HCT116 (cell line): ENCODE measurements around the gene CUX1. TPM values are rescaled to one million over a fixed set of nuclear protein-coding genes. Genes with fewer than 3 reads are reported as not detected.
A peak's percentile ranks its signal among the peaks of the same experiment; 100 is the strongest.

ENCODE experiments used
- ATAC-seq: fragments of 200-7000 bp; cut with Tn5 transposase; 2 replicates; pipeline ENCODE4 v1.9.1; 2020; ENCODE audit warnings: mild to moderate bottlenecking, moderate library complexity
- BruUV-seq: library from RNA; stranded (reverse); fragments of 400-500 nt; replicated peaks from 2 replicates; lab custom pipeline; 2021; lab: Mats Ljungman, UMichigan
- CTCF ChIA-PET: fragments of 300-600 bp; sonication (Branson Sonifier 250); formaldehyde crosslinking; loops from one replicate; lab custom pipeline; 2021; ENCODE audit warnings: antibody characterized with exemption; lab: Charles Lee
- POLR2A ChIA-PET: fragments of 300-600, 350-600 bp; sonication (Branson Sonifier 250); formaldehyde crosslinking; loops from one replicate; lab custom pipeline; 2021; ENCODE audit warnings: antibody characterized with exemption; lab: Charles Lee
- RAD21 ChIA-PET, 2 experiments: fragments of 300-600 bp; sonication (Branson Sonifier 250); formaldehyde crosslinking; loops; one replicate each; lab custom pipeline; 2023; ENCODE audit warnings: low total read pairs in 2 of 2; ENCODE audit not compliant: uncharacterized antibody in 2 of 2, unreplicated experiment in 2 of 2, low non-redundant PET in 1 of 2; lab: Charles Lee
- DNase-seq: peaks from one replicate; pipeline ENCODE4 v3.0.0-alpha.2; 2010; ENCODE audit warnings: low read depth, low spot score
- H2AFZ ChIP-seq: fragments of 200-600 bp; shearing (Covaris generic), sonication (generic); 2 replicates; pipeline ENCODE4 v1.6.1; 2017; ENCODE audit warnings: low read depth, mixed run types, mixed read lengths, antibody characterized with exemption, low read length; ENCODE audit not compliant: poor library complexity, severe bottlenecking
- H3K27ac ChIP-seq: 2 replicates; pipeline ENCODE4 v1.5.1; 2012; ENCODE audit warnings: low read depth, low read length
- H3K27me3 ChIP-seq: fragments of 200-600 bp; sonication (generic); 2 replicates; pipeline ENCODE4 v1.6.1; 2016; ENCODE audit warnings: mixed run types, low read length, mixed read lengths; ENCODE audit not compliant: insufficient read depth
- H3K36me3 ChIP-seq, 2 experiments: fragments of 200-500 bp in 1 of 2; fragments of 200-600 bp in 1 of 2; sonication (Bioruptor generic) in 1 of 2; sonication (generic) in 1 of 2; 2 replicates each; pipeline versions ENCODE4 v1.5.1 to v1.6.1; 2014 to 2016; ENCODE audit warnings: low read length in 2 of 2, inconsistent platforms in 1 of 2, mixed read lengths in 1 of 2, mixed run types in 1 of 2; ENCODE audit not compliant: insufficient read depth in 2 of 2, control insufficient read depth in 1 of 2
- H3K4me1 ChIP-seq, 2 experiments: fragments of 200-600 bp in 1 of 2; sonication (generic) in 1 of 2; 2 replicates each; pipeline versions ENCODE4 v1.5.1 to v1.6.1; 2012 to 2017; ENCODE audit warnings: low read length in 2 of 2, inconsistent platforms in 1 of 2, mild to moderate bottlenecking in 1 of 2, mixed read lengths in 1 of 2, mixed run types in 1 of 2, moderate library complexity in 1 of 2; ENCODE audit not compliant: insufficient read depth in 2 of 2, control insufficient read depth in 1 of 2
- H3K4me2 ChIP-seq: fragments of 200-600 bp; sonication (generic); 2 replicates; pipeline ENCODE4 v1.6.1; 2017; ENCODE audit warnings: mixed run types, low read length, mixed read lengths
- H3K4me3 ChIP-seq, 2 experiments: fragments of 200-600 bp in 1 of 2; sonication (generic) in 1 of 2; replicated peaks in 1 of 2; 2 replicates each; pipeline ENCODE4 v1.5.1; 2011 to 2016; ENCODE audit warnings: low read length in 2 of 2, control low read depth in 1 of 2, low read depth in 1 of 2, mild to moderate bottlenecking in 1 of 2, mixed read lengths in 1 of 2, mixed run types in 1 of 2
- H3K79me2 ChIP-seq: fragments of 200-600 bp; sonication (generic); 2 replicates; pipeline ENCODE4 v1.6.1; 2017; ENCODE audit warnings: mild to moderate bottlenecking, mixed run types, low read length, moderate library complexity, mixed read lengths; ENCODE audit not compliant: insufficient read depth
- H3K9ac ChIP-seq: fragments of 200-600 bp; sonication (generic); 2 replicates; pipeline ENCODE4 v1.6.1; 2016; ENCODE audit warnings: low read length, mixed read lengths
- H3K9me2 ChIP-seq: fragments of 200-600 bp; sonication (generic), shearing (Covaris generic); 2 replicates; pipeline ENCODE4 v1.6.1; 2017; ENCODE audit warnings: mixed run types, mild to moderate bottlenecking, moderate library complexity; ENCODE audit not compliant: insufficient read depth
- H3K9me3 ChIP-seq, 2 experiments: fragments of 200-500 bp in 1 of 2; fragments of 200-600 bp in 1 of 2; sonication (Bioruptor generic) in 1 of 2; sonication (generic) in 1 of 2; 2 replicates each; pipeline ENCODE4 v1.6.1; 2014 to 2017; ENCODE audit warnings: low read length in 2 of 2, mixed read lengths in 2 of 2, inconsistent platforms in 1 of 2, low read depth in 1 of 2, mild to moderate bottlenecking in 1 of 2, mixed run types in 1 of 2, moderate library complexity in 1 of 2; ENCODE audit not compliant: control insufficient read depth in 1 of 2, insufficient read depth in 1 of 2
- H4K20me1 ChIP-seq: fragments of 200-600 bp; sonication (generic), shearing (Covaris generic); 2 replicates; pipeline ENCODE4 v1.6.1; 2017; ENCODE audit warnings: mixed run types, mild to moderate bottlenecking, moderate library complexity; ENCODE audit not compliant: insufficient read depth
- CEBPB ChIP-seq: IDR thresholded peaks from 2 replicates; pipeline ENCODE4 v1.6.1; 2012; ENCODE audit warnings: low read depth
- EGR1 ChIP-seq: IDR thresholded peaks from 2 replicates; pipeline ENCODE4 v1.6.1; 2012; ENCODE audit warnings: low read depth
- ELF1 ChIP-seq: IDR thresholded peaks from 2 replicates; pipeline ENCODE4 v1.6.1; 2012; ENCODE audit warnings: low read depth, borderline replicate concordance
- EZH2 ChIP-seq: fragments of 200-600 bp; sonication (generic); IDR thresholded peaks from 2 replicates; pipeline ENCODE4 v1.6.1; 2017; ENCODE audit warnings: antibody characterized with exemption, mixed run types
- EZH2phosphoT487 ChIP-seq: fragments of 200-600 bp; IDR thresholded peaks from 2 replicates; pipeline ENCODE4 v1.6.1; 2018; ENCODE audit warnings: antibody characterized with exemption, borderline replicate concordance
- FOSL1 ChIP-seq: IDR thresholded peaks from 2 replicates; pipeline ENCODE4 v1.6.1; 2012; ENCODE audit warnings: low read depth
- JUND ChIP-seq: IDR thresholded peaks from 2 replicates; pipeline ENCODE4 v1.6.1; 2012
- POLR2A ChIP-seq: IDR thresholded peaks from 2 replicates; pipeline ENCODE4 v1.7.0; 2011; ENCODE audit warnings: borderline replicate concordance; ENCODE audit not compliant: insufficient read depth, insufficient read length; ENCODE audit errors: extremely low read depth
- POLR2AphosphoS5 ChIP-seq: IDR thresholded peaks from 2 replicates; pipeline ENCODE4 v1.6.1; 2011; ENCODE audit warnings: mild to moderate bottlenecking, low read depth, low read length, moderate library complexity
- SP1 ChIP-seq: IDR thresholded peaks from 2 replicates; pipeline ENCODE4 v1.6.1; 2012; ENCODE audit warnings: low read depth
- SRF ChIP-seq: IDR thresholded peaks from 2 replicates; pipeline ENCODE4 v1.6.1; 2012; ENCODE audit warnings: low read depth
- TCF7L2 ChIP-seq: IDR thresholded peaks from 2 replicates; pipeline ENCODE4 v1.7.0; 2011; ENCODE audit warnings: borderline replicate concordance, inconsistent platforms; ENCODE audit not compliant: insufficient read depth, insufficient read length; ENCODE audit errors: extremely low read depth
- ZFX ChIP-seq: fragments of 450-650 bp; IDR thresholded peaks from 2 replicates; pipeline ENCODE4 v1.6.1; 2017
- ZNF274 ChIP-seq: fragments of 200-500 bp; sonication (Bioruptor generic); IDR thresholded peaks from 2 replicates; pipeline ENCODE4 v1.6.1; 2014; ENCODE audit warnings: mild to moderate bottlenecking, low read depth, low read length, inconsistent platforms
- intact Hi-C: fragments of 100-400 bp; cut with micrococcal nuclease; formaldehyde crosslinking; loops from 2 replicates; pipeline ENCODE4 v1.10.0; 2022
- total RNA-seq: library from RNA; stranded (reverse); gene quantifications from one replicate; pipeline ENCODE4 v1.2.1, GENCODE V29; 2021; ENCODE audit not compliant: unreplicated experiment
- TF ChIP-seq, protein P1 (sequence below), 3 experiments: fragments of 200-600 bp in 1 of 3; sonication (generic) in 1 of 3; IDR thresholded peaks in 2 of 3; conservative IDR thresholded peaks in 1 of 3; 2 replicates each; pipeline ENCODE4 v1.5.1; 2012 to 2017; ENCODE audit warnings: low read depth in 2 of 3, low read length in 2 of 3, antibody characterized with exemption in 1 of 3, borderline replicate concordance in 1 of 3, control low read depth in 1 of 3, mild to moderate bottlenecking in 1 of 3, mixed read lengths in 1 of 3, mixed run types in 1 of 3, moderate library complexity in 1 of 3; ENCODE audit not compliant: insufficient read depth in 1 of 3
- TF ChIP-seq, protein P2 (sequence below): IDR thresholded peaks from 2 replicates; pipeline ENCODE4 v1.6.1; 2011; ENCODE audit warnings: mild to moderate bottlenecking, low read length, moderate library complexity; ENCODE audit not compliant: insufficient replicate concordance; ENCODE audit errors: extremely low read depth
- TF ChIP-seq, protein P3 (sequence below): IDR thresholded peaks from 2 replicates; pipeline ENCODE4 v1.6.1; 2012

CUX1 gene
- total RNA-seq, 1 experiment from 2014 or later = 68.9 TPM

DNA sequence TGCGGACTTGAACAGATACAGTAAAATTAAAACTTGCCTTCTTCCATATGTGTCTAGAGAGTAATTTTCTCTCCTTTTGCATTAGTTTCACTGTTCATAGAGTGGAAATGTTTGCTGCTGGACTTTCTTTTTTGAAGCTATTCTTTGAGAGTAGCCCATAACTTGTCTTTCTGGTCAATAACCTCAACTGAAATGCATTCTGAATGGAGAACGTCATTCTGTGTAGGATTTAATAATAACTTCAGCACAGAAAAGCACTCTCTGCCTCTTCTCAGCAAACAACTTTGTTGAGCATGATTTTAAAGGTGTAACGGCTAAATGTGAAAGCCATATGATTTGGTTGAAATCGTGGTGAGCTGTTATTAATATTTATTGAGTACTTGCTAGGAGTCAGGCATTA, 111.8 kb downstream of the CUX1 start:
- intact Hi-C loops = no loop called here
- Histone ChIP-seq H3K36me3 (no peaks in the 10 kb centered on the region), H3K9me3 (no peaks in the 10 kb centered on the region), H3K4me1 (peaks cover 17 to 35% of the 10 kb centered on the region in 2 experiments), H3K4me3 (no peak overlapping the region), H2AFZ (no peak overlapping the region), H3K79me2 (peaks cover 75% of the 10 kb centered on the region), H4K20me1 (no peaks in the 10 kb centered on the region), H3K27ac (peak overlapping the region; percentile 50), H3K27me3 (no peaks in the 10 kb centered on the region), H3K9me2 (no peaks in the 10 kb centered on the region), H3K9ac (peak overlapping the region; percentile 36; the same call in 1 of the 2 replicates), H3K4me2 (peak overlapping the region; percentile 56)
- DNase-seq = no peak
- BruUV-seq = no TSS peak
- ChIA-PET RAD21 (no interaction called here), POLR2A (no interaction called here), CTCF (no interaction called here)
- ATAC-seq = no peak
- TF ChIP-seq JUND (no peak), POLR2A (no peak), TCF7L2 (no peak), POLR2AphosphoS5 (no peak), ELF1 (no peak), SRF (no peak), EZH2phosphoT487 (no peak), SP1 (no peak), ZNF274 (no peak), EGR1 (no peak), EZH2 (no peak), CEBPB (no peak), FOSL1 (no peak), ZFX (no peak)
- TF ChIP-seq, protein P1, sequence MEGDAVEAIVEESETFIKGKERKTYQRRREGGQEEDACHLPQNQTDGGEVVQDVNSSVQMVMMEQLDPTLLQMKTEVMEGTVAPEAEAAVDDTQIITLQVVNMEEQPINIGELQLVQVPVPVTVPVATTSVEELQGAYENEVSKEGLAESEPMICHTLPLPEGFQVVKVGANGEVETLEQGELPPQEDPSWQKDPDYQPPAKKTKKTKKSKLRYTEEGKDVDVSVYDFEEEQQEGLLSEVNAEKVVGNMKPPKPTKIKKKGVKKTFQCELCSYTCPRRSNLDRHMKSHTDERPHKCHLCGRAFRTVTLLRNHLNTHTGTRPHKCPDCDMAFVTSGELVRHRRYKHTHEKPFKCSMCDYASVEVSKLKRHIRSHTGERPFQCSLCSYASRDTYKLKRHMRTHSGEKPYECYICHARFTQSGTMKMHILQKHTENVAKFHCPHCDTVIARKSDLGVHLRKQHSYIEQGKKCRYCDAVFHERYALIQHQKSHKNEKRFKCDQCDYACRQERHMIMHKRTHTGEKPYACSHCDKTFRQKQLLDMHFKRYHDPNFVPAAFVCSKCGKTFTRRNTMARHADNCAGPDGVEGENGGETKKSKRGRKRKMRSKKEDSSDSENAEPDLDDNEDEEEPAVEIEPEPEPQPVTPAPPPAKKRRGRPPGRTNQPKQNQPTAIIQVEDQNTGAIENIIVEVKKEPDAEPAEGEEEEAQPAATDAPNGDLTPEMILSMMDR (IDR thresholded peaks at IDR 0.05 in 2 of 3, conservative IDR thresholded peaks at IDR 0.05 in 1 of 3; ENCODE audit: borderline replicate concordance in 1 of 3, insufficient read depth in 1 of 3, low read depth in 2 of 3, low read length in 2 of 3) = no peak
- TF ChIP-seq, protein P2, sequence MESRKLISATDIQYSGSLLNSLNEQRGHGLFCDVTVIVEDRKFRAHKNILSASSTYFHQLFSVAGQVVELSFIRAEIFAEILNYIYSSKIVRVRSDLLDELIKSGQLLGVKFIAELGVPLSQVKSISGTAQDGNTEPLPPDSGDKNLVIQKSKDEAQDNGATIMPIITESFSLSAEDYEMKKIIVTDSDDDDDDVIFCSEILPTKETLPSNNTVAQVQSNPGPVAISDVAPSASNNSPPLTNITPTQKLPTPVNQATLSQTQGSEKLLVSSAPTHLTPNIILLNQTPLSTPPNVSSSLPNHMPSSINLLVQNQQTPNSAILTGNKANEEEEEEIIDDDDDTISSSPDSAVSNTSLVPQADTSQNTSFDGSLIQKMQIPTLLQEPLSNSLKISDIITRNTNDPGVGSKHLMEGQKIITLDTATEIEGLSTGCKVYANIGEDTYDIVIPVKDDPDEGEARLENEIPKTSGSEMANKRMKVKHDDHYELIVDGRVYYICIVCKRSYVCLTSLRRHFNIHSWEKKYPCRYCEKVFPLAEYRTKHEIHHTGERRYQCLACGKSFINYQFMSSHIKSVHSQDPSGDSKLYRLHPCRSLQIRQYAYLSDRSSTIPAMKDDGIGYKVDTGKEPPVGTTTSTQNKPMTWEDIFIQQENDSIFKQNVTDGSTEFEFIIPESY = no peak
- TF ChIP-seq, protein P3, sequence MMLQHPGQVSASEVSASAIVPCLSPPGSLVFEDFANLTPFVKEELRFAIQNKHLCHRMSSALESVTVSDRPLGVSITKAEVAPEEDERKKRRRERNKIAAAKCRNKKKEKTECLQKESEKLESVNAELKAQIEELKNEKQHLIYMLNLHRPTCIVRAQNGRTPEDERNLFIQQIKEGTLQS = no peak
